Epidermal melanocyte (primary cell): ENCODE results near the gene RAD1.
"Not testable (repeated sequence)": the region's sequence is repeated elsewhere in the genome, so short reads cannot be mapped to it uniquely, and the experiment has no call there.

ENCODE experiments used
- DNase-seq: peaks from one replicate; pipeline ENCODE4 v3.0.0; 2011; ENCODE audit warnings: low spot score; ENCODE audit not compliant: insufficient read length

Gene RAD1

GRCh38 chr5:34915139-34915855 is at the start of gene RAD1, which contains the start of gene BRIX1:
Gene RAD1 (minus strand): TSS chr5:34915504. CDS start chr5:34914892, 612 bp downstream.
Gene BRIX1 (plus strand): TSS chr5:34915711. CDS start chr5:34915739, 28 bp downstream.
- DNase-seq = peak; percentile 83

- DNase-seq = no peak
Observed at GRCh38 chr5:34959323-34959722, 44.0 kb upstream of the RAD1 start.

- peak; percentile 26 for DNase-seq
Observed at GRCh38 chr5:34957857-34958690, 42.8 kb upstream of the RAD1 start.

- DNase-seq = no peak
Observed at GRCh38 chr5:34957321-34957720, 42.0 kb upstream of the RAD1 start.

- DNase-seq = no peak
Observed at GRCh38 chr5:34944460-34945047, 29.2 kb upstream of the RAD1 start.

- no peak for DNase-seq
Observed at GRCh38 chr5:34944044-34944443, 28.7 kb upstream of the RAD1 start.

GRCh38 chr5:34941936-34942335 is 26.6 kb upstream of the RAD1 start:
- DNase-seq = no peak

GRCh38 chr5:34932947-34933346 is 17.6 kb upstream of the RAD1 start:
- no peak for DNase-seq

- DNase-seq = no peak
Observed at GRCh38 chr5:34930870-34931269, 15.6 kb upstream of the RAD1 start.

- DNase-seq = no peak
Observed at GRCh38 chr5:34930462-34930844, 15.1 kb upstream of the RAD1 start.

GRCh38 chr5:34929720-34930461 is 14.6 kb upstream of the RAD1 start:
- DNase-seq = peak; percentile 46

GRCh38 chr5:34929134-34929719 is 13.9 kb upstream of the RAD1 start, which contains the start of gene DNAJC21:
Gene DNAJC21 (plus strand): TSS chr5:34929559. CDS start chr5:34929820, 261 bp downstream.
- DNase-seq = peak; percentile 77

- no peak for DNase-seq
Observed at GRCh38 chr5:34928267-34928666, 13.0 kb upstream of the RAD1 start.

GRCh38 chr5:34927785-34928184 is 12.5 kb upstream of the RAD1 start:
- no peak for DNase-seq

- no peak for DNase-seq
Observed at GRCh38 chr5:34926318-34926888, 11.1 kb upstream of the RAD1 start.

- DNase-seq = no peak
Observed at GRCh38 chr5:34924462-34924765, 9.1 kb upstream of the RAD1 start.

- DNase-seq = no peak
Observed at GRCh38 chr5:34923694-34924461, 8.6 kb upstream of the RAD1 start.

- not testable (repeated sequence) for DNase-seq
Observed at GRCh38 chr5:34923256-34923655, 8.0 kb upstream of the RAD1 start.

GRCh38 chr5:34919077-34919476 is 3.8 kb upstream of the RAD1 start:
- DNase-seq = no peak

GRCh38 chr5:34918025-34918424 is 2.7 kb upstream of the RAD1 start:
- no peak for DNase-seq
